ENCODE measurements around the gene FBXO15. TPM values are rescaled to one million over a fixed set of nuclear protein-coding genes. Genes with fewer than 3 reads are reported as not detected.

The FBXO15 gene
- total RNA-seq: under 1 TPM in 2 of 4 donors, not detected in 2; 0.60 to 0.80 TPM

GRCh38 chr18:74147779-74148542, at the start of gene FBXO15, which contains the start of gene TIMM21:
FBXO15 (minus strand) TSS chr18:74147834; CDS start chr18:74147785, 49 bp downstream.
TIMM21 (plus strand) TSS chr18:74148523; CDS start chr18:74148809, 286 bp downstream.
- no peaks in the 10 kb centered on the region for H3K9me3 ChIP-seq
- H3K4me1 ChIP-seq: peaks cover 36% of the 10 kb centered on the region
- WGBS: 0% methylated on average over 13 of the region's 58 CpGs
- no peaks in the 10 kb centered on the region for H3K27me3 ChIP-seq
- TF ChIP-seq CTCF (IDR thresholded peaks at IDR 0.05) (no peak), EP300 (IDR thresholded peaks at IDR 0.05) (no peak), POLR2AphosphoS5 (IDR thresholded peaks at IDR 0.05) (peak in 2 of 3 donors; percentile 11 to 36), POLR2A (IDR thresholded peaks at IDR 0.05) (peak in 1 of 2 donors; percentile 15)
- H3K4me3 ChIP-seq: peak within 1 kb of the TSS; percentile 79
- DNase-seq (ENCODE audit: low spot score in 2 of 2): peak; percentile 98
- peak within 1 kb of the TSS; percentile 88 for H3K27ac ChIP-seq
- H3K36me3 ChIP-seq: peaks cover 4% of the 10 kb centered on the region

GRCh38 chr18:74196220-74197119, 48.8 kb upstream of the FBXO15 start:
- H3K4me1 ChIP-seq: peaks cover 9% of the 10 kb centered on the region
- H3K4me3 ChIP-seq: peak overlapping the region; percentile 26
- TF ChIP-seq CTCF (IDR thresholded peaks at IDR 0.05) (peak; percentile 75 to 92), POLR2A (IDR thresholded peaks at IDR 0.05) (no peak), EP300 (IDR thresholded peaks at IDR 0.05) (no peak)
- H3K36me3 ChIP-seq: no peaks in the 10 kb centered on the region
- no peak for DNase-seq (ENCODE audit: low spot score in 2 of 2)
- H3K9me3 ChIP-seq: no peaks in the 10 kb centered on the region
- H3K27me3 ChIP-seq: peaks cover 14% of the 10 kb centered on the region
- WGBS: 5% methylated on average over 9 of the region's 9 CpGs
- H3K27ac ChIP-seq: no peak overlapping the region

- H3K9me3 ChIP-seq: no peaks in the 10 kb centered on the region
- H3K4me3 ChIP-seq: no peak overlapping the region
- H3K27ac ChIP-seq: no peak overlapping the region
- 67% methylated on average over 3 of the region's 3 CpGs for WGBS
- TF ChIP-seq CTCF (IDR thresholded peaks at IDR 0.05) (no peak), EP300 (IDR thresholded peaks at IDR 0.05) (no peak)
- no peaks in the 10 kb centered on the region for H3K36me3 ChIP-seq
- peaks cover 9% of the 10 kb centered on the region for H3K4me1 ChIP-seq
- DNase-seq (ENCODE audit: low spot score in 2 of 2): no peak
- peaks cover 16% of the 10 kb centered on the region for H3K27me3 ChIP-seq
These were observed 47.1 kb upstream of the FBXO15 start for GRCh38 chr18:74194691-74195090.

GRCh38 chr18:74191577-74191976, 43.9 kb upstream of the FBXO15 start:
- Histone ChIP-seq H3K27ac (no peak overlapping the region), H3K27me3 (peaks cover 16% of the 10 kb centered on the region), H3K4me1 (peaks cover 5% of the 10 kb centered on the region), H3K9me3 (no peaks in the 10 kb centered on the region), H3K36me3 (no peaks in the 10 kb centered on the region), H3K4me3 (no peak overlapping the region)
- DNase-seq (ENCODE audit: low spot score in 2 of 2): no peak
- WGBS: 89% methylated on average over 14 of the region's 14 CpGs
- TF ChIP-seq POLR2AphosphoS5 (IDR thresholded peaks at IDR 0.05) (no peak), EP300 (IDR thresholded peaks at IDR 0.05) (no peak), CTCF (IDR thresholded peaks at IDR 0.05) (no peak), POLR2A (IDR thresholded peaks at IDR 0.05) (no peak)

GRCh38 chr18:74190086-74190485, 42.5 kb upstream of the FBXO15 start:
- TF ChIP-seq EP300 (IDR thresholded peaks at IDR 0.05) (no peak), CTCF (IDR thresholded peaks at IDR 0.05) (no peak)
- WGBS: 66% methylated on average over 4 of the region's 4 CpGs
- DNase-seq (ENCODE audit: low spot score in 2 of 2): no peak
- Histone ChIP-seq H3K27ac (no peak overlapping the region), H3K27me3 (peaks cover 16% of the 10 kb centered on the region), H3K4me3 (no peak overlapping the region), H3K36me3 (no peaks in the 10 kb centered on the region), H3K4me1 (no peaks in the 10 kb centered on the region), H3K9me3 (no peaks in the 10 kb centered on the region)
